GM15510 (cell line): ENCODE measurements around the gene KCND3.

Experiments used
- POLR2A ChIP-seq: IDR thresholded peaks from 3 replicates; pipeline ENCODE4 v1.6.1; 2011; ENCODE audit warnings: borderline replicate concordance; ENCODE audit not compliant: insufficient read length; ENCODE audit errors: extremely low read depth

KCND3 gene

GRCh38 chr1:111989531-111990025, at the start of gene KCND3:
Gene KCND3 (minus strand): TSS chr1:111989668.
- TF ChIP-seq POLR2A = no peak

- TF ChIP-seq POLR2A = no peak
Observed at GRCh38 chr1:112034277-112034676, 44.8 kb upstream of the KCND3 start.

- TF ChIP-seq POLR2A = no peak
Observed at GRCh38 chr1:112033439-112034120, 44.1 kb upstream of the KCND3 start.

- TF ChIP-seq POLR2A = no peak
Observed at GRCh38 chr1:112030157-112030556, 40.7 kb upstream of the KCND3 start.

GRCh38 chr1:112027696-112028095, 38.2 kb upstream of the KCND3 start:
- TF ChIP-seq POLR2A = no peak

GRCh38 chr1:112026501-112026900, 37.0 kb upstream of the KCND3 start:
- no peak for TF ChIP-seq POLR2A

- no peak for TF ChIP-seq POLR2A
Observed at GRCh38 chr1:112026016-112026415, 36.5 kb upstream of the KCND3 start.

GRCh38 chr1:112021263-112021662, 31.8 kb upstream of the KCND3 start:
- no peak for TF ChIP-seq POLR2A

GRCh38 chr1:112017183-112017582, 27.7 kb upstream of the KCND3 start:
- TF ChIP-seq POLR2A = no peak

GRCh38 chr1:112012823-112013222, 23.4 kb upstream of the KCND3 start:
- no peak for TF ChIP-seq POLR2A

GRCh38 chr1:112011202-112011601, 21.7 kb upstream of the KCND3 start:
- TF ChIP-seq POLR2A = no peak

- TF ChIP-seq POLR2A = no peak
Observed at GRCh38 chr1:112007169-112007568, 17.7 kb upstream of the KCND3 start.

- TF ChIP-seq POLR2A = no peak
Observed at GRCh38 chr1:112006416-112007025, 17.1 kb upstream of the KCND3 start.

- TF ChIP-seq POLR2A = no peak
Observed at GRCh38 chr1:112004076-112004475, 14.6 kb upstream of the KCND3 start.

- no peak for TF ChIP-seq POLR2A
Observed at GRCh38 chr1:112002514-112002913, 13.0 kb upstream of the KCND3 start.

- no peak for TF ChIP-seq POLR2A
Observed at GRCh38 chr1:112001436-112001835, 12.0 kb upstream of the KCND3 start.

- no peak for TF ChIP-seq POLR2A
Observed at GRCh38 chr1:112000048-112000447, 10.6 kb upstream of the KCND3 start.

- TF ChIP-seq POLR2A = no peak
Observed at GRCh38 chr1:111998332-111998731, 8.9 kb upstream of the KCND3 start.
